Keratinocyte (primary cell): Measurements from ENCODE around the gene PPT2.
A peak's percentile ranks its signal among the peaks of the same experiment; 100 is the strongest.

Source experiments
- CTCF ChIP-seq, 3 experiments: IDR thresholded peaks in 1 of 3; conservative IDR thresholded peaks in 1 of 3; optimal IDR thresholded peaks in 1 of 3; 2 replicates in 2 of 3; 3 replicates in 1 of 3; pipeline versions ENCODE3 to v1.5.1; 2011; ENCODE audit warnings: low read length in 3 of 3, mild to moderate bottlenecking in 3 of 3, moderate library complexity in 2 of 3, control low read depth in 1 of 3, inconsistent platforms in 1 of 3; ENCODE audit not compliant: insufficient read depth in 2 of 3; ENCODE audit errors: extremely low read depth in 1 of 3
- EZH2 ChIP-seq: IDR thresholded peaks from one replicate; pipeline ENCODE4 v1.6.1; 2012; ENCODE audit warnings: inconsistent platforms, mild to moderate bottlenecking, low read length, moderate library complexity

- TF ChIP-seq CTCF (optimal IDR thresholded peaks at IDR 0.05 in 1 of 3, IDR thresholded peaks at IDR 0.05 in 1 of 3, conservative IDR thresholded peaks at IDR 0.05 in 1 of 3; ENCODE audit: extremely low read depth in 1 of 3, insufficient read depth in 2 of 3, low read length in 3 of 3) = no peak
- TF ChIP-seq EZH2 = peak; percentile 82
Observed at GRCh38 chr6:32108727-32109113, 45.2 kb upstream of the PPT2 start.
